Measurements from ENCODE around the gene TNS3. TPM values are rescaled to one million over a fixed set of nuclear protein-coding genes. Genes with fewer than 3 reads are reported as not detected.

TNS3 gene
- total RNA-seq, 1 experiment from 2014 or later = 135 TPM

GRCh38 chr7:47557317-47557693 is 24.6 kb downstream of the TNS3 start:
- no peaks in the 10 kb centered on the region for H3K27me3 Mint-ChIP-seq (ENCODE audit: unreplicated experiment)
- TF ChIP-seq CTCF (IDR thresholded peaks at IDR 0.05; ENCODE audit: unreplicated experiment) = no peak
- BruUV-seq (replicated peaks) = no TSS peak
- H3K4me1 Mint-ChIP-seq (ENCODE audit: low read depth, unreplicated experiment) = peaks cover 37% of the 10 kb centered on the region
- H3K9me3 Mint-ChIP-seq (ENCODE audit: low read depth, unreplicated experiment) = no peaks in the 10 kb centered on the region
- no peak for DNase-seq
- H3K4me3 Mint-ChIP-seq (ENCODE audit: low read depth, unreplicated experiment) = no peak overlapping the region
- H3K36me3 Mint-ChIP-seq (ENCODE audit: insufficient read depth, unreplicated experiment) = peaks cover 21% of the 10 kb centered on the region
- intact Hi-C loops (cut with micrococcal nuclease; ENCODE audit: unreplicated experiment) = no loop called here
- no peak overlapping the region for H3K27ac Mint-ChIP-seq (ENCODE audit: unreplicated experiment)
- CTCF ChIA-PET = no interaction called here

- intact Hi-C loops (cut with micrococcal nuclease; ENCODE audit: unreplicated experiment) = no loop called here
- Mint-ChIP-seq H3K4me3 (ENCODE audit: low read depth, unreplicated experiment) (no peak overlapping the region), H3K36me3 (ENCODE audit: insufficient read depth, unreplicated experiment) (peaks cover 21% of the 10 kb centered on the region), H3K27me3 (ENCODE audit: unreplicated experiment) (no peaks in the 10 kb centered on the region), H3K4me1 (ENCODE audit: low read depth, unreplicated experiment) (peaks cover 39% of the 10 kb centered on the region), H3K27ac (ENCODE audit: unreplicated experiment) (no peak overlapping the region), H3K9me3 (ENCODE audit: low read depth, unreplicated experiment) (no peaks in the 10 kb centered on the region)
- TF ChIP-seq CTCF (IDR thresholded peaks at IDR 0.05; ENCODE audit: unreplicated experiment) = no peak
- BruUV-seq (replicated peaks) = no TSS peak
- no peak for DNase-seq
- CTCF ChIA-PET = interaction anchor here (1.2 kb wide), 1 partner anchor 22 kb away, joined by 3 read pairs; no protein-coding TSS in a partner anchor
Observed at GRCh38 chr7:47556511-47557180, 25.3 kb downstream of the TNS3 start.

GRCh38 chr7:47553309-47553708 is 28.6 kb downstream of the TNS3 start:
- Mint-ChIP-seq H3K4me1 (ENCODE audit: low read depth, unreplicated experiment) (peaks cover 40% of the 10 kb centered on the region), H3K36me3 (ENCODE audit: insufficient read depth, unreplicated experiment) (peaks cover 13% of the 10 kb centered on the region), H3K9me3 (ENCODE audit: low read depth, unreplicated experiment) (no peaks in the 10 kb centered on the region), H3K27me3 (ENCODE audit: unreplicated experiment) (no peaks in the 10 kb centered on the region), H3K27ac (ENCODE audit: unreplicated experiment) (no peak overlapping the region), H3K4me3 (ENCODE audit: low read depth, unreplicated experiment) (no peak overlapping the region)
- DNase-seq = no peak
- TF ChIP-seq CTCF (IDR thresholded peaks at IDR 0.05; ENCODE audit: unreplicated experiment) = no peak
- intact Hi-C loops (cut with micrococcal nuclease; ENCODE audit: unreplicated experiment) = no loop called here
- CTCF ChIA-PET = interaction anchor here (0.9 to 1.1 kb wide), 2 partner anchors 39 to 117 kb away, joined by 3 read pairs; no protein-coding TSS in a partner anchor
- no TSS peak for BruUV-seq (replicated peaks)

GRCh38 chr7:47552621-47553020 is 29.3 kb downstream of the TNS3 start:
- intact Hi-C loops (cut with micrococcal nuclease; ENCODE audit: unreplicated experiment) = no loop called here
- CTCF ChIA-PET = interaction anchor here (0.9 to 1.1 kb wide), 2 partner anchors 40 to 117 kb away, joined by 3 read pairs; no protein-coding TSS in a partner anchor
- H3K4me3 Mint-ChIP-seq (ENCODE audit: low read depth, unreplicated experiment) = no peak overlapping the region

More at GRCh38 chr7:47552621-47553020, 29.3 kb downstream of the TNS3 start:
- H3K9me3 Mint-ChIP-seq (ENCODE audit: low read depth, unreplicated experiment) = no peaks in the 10 kb centered on the region
- TF ChIP-seq CTCF (IDR thresholded peaks at IDR 0.05; ENCODE audit: unreplicated experiment) = no peak
- H3K36me3 Mint-ChIP-seq (ENCODE audit: insufficient read depth, unreplicated experiment) = peaks cover 12% of the 10 kb centered on the region
- no TSS peak for BruUV-seq (replicated peaks)
- H3K4me1 Mint-ChIP-seq (ENCODE audit: low read depth, unreplicated experiment) = peaks cover 43% of the 10 kb centered on the region
- no peak for DNase-seq
- H3K27me3 Mint-ChIP-seq (ENCODE audit: unreplicated experiment) = no peaks in the 10 kb centered on the region
- no peak overlapping the region for H3K27ac Mint-ChIP-seq (ENCODE audit: unreplicated experiment)
